ENCODE data around the gene NEUROG1.
"Not testable (repeated sequence)": the region's sequence is repeated elsewhere in the genome, so short reads cannot be mapped to it uniquely, and the experiment has no call there.

NEUROG1 gene

GRCh38 chr5:135502836-135503520 lies 32.8 kb downstream of the NEUROG1 start:
- in situ Hi-C loops (cut with HindIII; ENCODE audit: low sequenced_read_pairs) = no loop called here

GRCh38 chr5:135501965-135502364 lies 33.8 kb downstream of the NEUROG1 start:
- in situ Hi-C loops (cut with HindIII; ENCODE audit: low sequenced_read_pairs) = no loop called here

GRCh38 chr5:135498637-135498995 lies 37.1 kb downstream of the NEUROG1 start:
- in situ Hi-C loops (cut with HindIII; ENCODE audit: low sequenced_read_pairs) = no loop called here

GRCh38 chr5:135497971-135498636 lies 37.7 kb downstream of the NEUROG1 start:
- in situ Hi-C loops (cut with HindIII; ENCODE audit: low sequenced_read_pairs) = no loop called here

GRCh38 chr5:135495531-135495930 lies 40.2 kb downstream of the NEUROG1 start:
- in situ Hi-C loops (cut with HindIII; ENCODE audit: low sequenced_read_pairs) = not testable (repeated sequence)

GRCh38 chr5:135494196-135494595 lies 41.6 kb downstream of the NEUROG1 start:
- in situ Hi-C loops (cut with HindIII; ENCODE audit: low sequenced_read_pairs) = no loop called here

GRCh38 chr5:135493406-135494180 lies 42.2 kb downstream of the NEUROG1 start:
- in situ Hi-C loops (cut with HindIII; ENCODE audit: low sequenced_read_pairs) = no loop called here

- in situ Hi-C loops (cut with HindIII; ENCODE audit: low sequenced_read_pairs) = no loop called here
Observed at GRCh38 chr5:135492319-135492626, 43.5 kb downstream of the NEUROG1 start.

- in situ Hi-C loops (cut with HindIII; ENCODE audit: low sequenced_read_pairs) = no loop called here
Observed at GRCh38 chr5:135491552-135492318, 44.0 kb downstream of the NEUROG1 start.

- in situ Hi-C loops (cut with HindIII; ENCODE audit: low sequenced_read_pairs) = no loop called here
Observed at GRCh38 chr5:135491038-135491551, 44.7 kb downstream of the NEUROG1 start.

GRCh38 chr5:135490245-135491037 lies 45.3 kb downstream of the NEUROG1 start:
- in situ Hi-C loops (cut with HindIII; ENCODE audit: low sequenced_read_pairs) = no loop called here

- in situ Hi-C loops (cut with HindIII; ENCODE audit: low sequenced_read_pairs) = no loop called here
Observed at GRCh38 chr5:135489466-135490244, 46.1 kb downstream of the NEUROG1 start.

GRCh38 chr5:135488727-135489465 lies 46.9 kb downstream of the NEUROG1 start:
- in situ Hi-C loops (cut with HindIII; ENCODE audit: low sequenced_read_pairs) = no loop called here

- in situ Hi-C loops (cut with HindIII; ENCODE audit: low sequenced_read_pairs) = no loop called here
Observed at GRCh38 chr5:135487839-135488514, 47.8 kb downstream of the NEUROG1 start.

GRCh38 chr5:135487037-135487395 lies 48.7 kb downstream of the NEUROG1 start:
- in situ Hi-C loops (cut with HindIII; ENCODE audit: low sequenced_read_pairs) = no loop called here

GRCh38 chr5:135486131-135487036 lies 49.4 kb downstream of the NEUROG1 start:
- in situ Hi-C loops (cut with HindIII; ENCODE audit: low sequenced_read_pairs) = no loop called here

GRCh38 chr5:135484674-135485086 lies 51.1 kb downstream of the NEUROG1 start:
- in situ Hi-C loops (cut with HindIII; ENCODE audit: low sequenced_read_pairs) = no loop called here

All from DLD1 (cell line).